OCI-LY7 (cell line): Measurements from ENCODE around the gene KCNJ14. TPM values are rescaled to one million over a fixed set of nuclear protein-coding genes. Genes with fewer than 3 reads are reported as not detected.

ENCODE experiments used
- BruUV-seq: library from RNA; stranded (reverse); fragments of 400-500 nt; replicated peaks from 2 replicates; lab custom pipeline; 2021; lab: Mats Ljungman, UMichigan
- CTCF ChIA-PET: fragments of 300-600 bp; sonication (Branson Sonifier 250); formaldehyde crosslinking; loops from one replicate; lab custom pipeline; 2022; ENCODE audit warnings: antibody characterized with exemption; ENCODE audit not compliant: unreplicated experiment; lab: Charles Lee
- POLR2A ChIA-PET: fragments of 300-600 bp; sonication (Branson Sonifier 250); formaldehyde crosslinking; loops from one replicate; lab custom pipeline; 2022; ENCODE audit warnings: antibody characterized with exemption; lab: Charles Lee
- DNase-seq: peaks from one replicate; pipeline ENCODE4 v3.0.0-alpha.2; 2015; ENCODE audit warnings: low spot score
- H2AFZ ChIP-seq: fragments of 200-600 bp; sonication (generic), shearing (Covaris generic); 2 replicates; pipeline ENCODE4 v1.6.1; 2014; ENCODE audit warnings: mild to moderate bottlenecking, antibody characterized with exemption, low read length, moderate library complexity
- H3K27ac ChIP-seq: fragments of 200-600 bp; sonication (generic); 2 replicates; pipeline ENCODE4 v1.5.1; 2014; ENCODE audit warnings: mixed run types, low read depth, mild to moderate bottlenecking, moderate library complexity, low read length, inconsistent platforms; ENCODE audit not compliant: poor library complexity, severe bottlenecking
- H3K36me3 ChIP-seq: fragments of 200-600 bp; sonication (generic); 2 replicates; pipeline ENCODE4 v1.6.1; 2014; ENCODE audit warnings: mild to moderate bottlenecking, antibody characterized with exemption, low read length, moderate library complexity, mixed read lengths; ENCODE audit not compliant: insufficient read depth
- H3K4me1 ChIP-seq: fragments of 200-600 bp; sonication (generic); 2 replicates; pipeline ENCODE4 v1.5.1; 2014; ENCODE audit warnings: mild to moderate bottlenecking, low read length; ENCODE audit not compliant: insufficient read depth, poor library complexity, severe bottlenecking
- H3K4me2 ChIP-seq: fragments of 200-600 bp; sonication (generic); 2 replicates; pipeline ENCODE4 v1.6.1; 2014; ENCODE audit warnings: mild to moderate bottlenecking, low read length
- H3K4me3 ChIP-seq: fragments of 200-600 bp; sonication (generic); 2 replicates; pipeline ENCODE4 v1.5.1; 2014; ENCODE audit warnings: mild to moderate bottlenecking, low read depth, low read length; ENCODE audit not compliant: poor library complexity, severe bottlenecking
- H3K79me2 ChIP-seq: fragments of 200-600 bp; sonication (generic); 2 replicates; pipeline ENCODE4 v1.6.1; 2016; ENCODE audit warnings: low read depth, mild to moderate bottlenecking, low read length, moderate library complexity, mixed read lengths; ENCODE audit not compliant: insufficient read depth
- H3K9me2 ChIP-seq: fragments of 200-600 bp; sonication (generic); 2 replicates; pipeline ENCODE4 v1.6.1; 2016; ENCODE audit warnings: mild to moderate bottlenecking, low read length, mixed read lengths; ENCODE audit not compliant: insufficient read depth
- H3K9me3 ChIP-seq: fragments of 200-600 bp; sonication (generic); 2 replicates; pipeline ENCODE4 v1.6.1; 2014; ENCODE audit warnings: mild to moderate bottlenecking, mixed run types, low read length, mixed read lengths
- H4K20me1 ChIP-seq: fragments of 200-600 bp; sonication (generic); 2 replicates; pipeline ENCODE4 v1.6.1; 2014; ENCODE audit warnings: mild to moderate bottlenecking, antibody characterized with exemption, low read length, moderate library complexity, mixed read lengths; ENCODE audit not compliant: insufficient read depth
- CTCF ChIP-seq: fragments of 200-600 bp; sonication (generic); conservative IDR thresholded peaks from 2 replicates; pipeline ENCODE4 v1.5.1; 2014; ENCODE audit warnings: mild to moderate bottlenecking, antibody characterized with exemption, low read length, moderate library complexity, mixed read lengths
- EZH2phosphoT487 ChIP-seq: fragments of 200-600 bp; sonication (generic); IDR thresholded peaks from 2 replicates; pipeline ENCODE4 v1.6.1; 2018; ENCODE audit warnings: low read depth, borderline replicate concordance, mild to moderate bottlenecking, mixed run types, antibody characterized with exemption, low read length, moderate library complexity, mixed read lengths
- intact Hi-C: fragments of 100-400 bp; cut with micrococcal nuclease; formaldehyde crosslinking; loops from one replicate; pipeline ENCODE4 v1.10.0; 2022; ENCODE audit not compliant: unreplicated experiment
- total RNA-seq, 2 experiments: library from RNA; depleted of rRNA in 1 of 2; stranded (reverse); fragments of >200 nt in 1 of 2; shearing (Covaris generic) in 1 of 2; gene quantifications; 2 replicates each; pipeline ENCODE4 v1.2.3, GENCODE V29; 2014 to 2022

Gene KCNJ14
- total RNA-seq, 2 experiments from 2014 or later, result 0.85 to 2.6 TPM

GRCh38 chr19:48502350-48503018 lies 47.1 kb downstream of the KCNJ14 start:
- no peak for DNase-seq
- intact Hi-C loops, result loop anchor here (2.0 kb wide), 1 partner anchor 58 kb away; the partner anchor contains the start of gene GRWD1
- ChIA-PET CTCF (interaction anchor here (0.6 to 1.0 kb wide), 3 partner anchors 12 to 132 kb away, joined by 3 to 8 read pairs (median 5); no protein-coding TSS in a partner anchor), POLR2A (interaction anchor here (0.6 to 1.1 kb wide), 2 partner anchors 9 to 741 kb away, joined by 3 to 9 read pairs; no protein-coding TSS in a partner anchor)
- H3K4me2 ChIP-seq, result peak overlapping the region; percentile 65
- no peaks in the 10 kb centered on the region for H4K20me1 ChIP-seq
- H3K27ac ChIP-seq, result peak overlapping the region; percentile 31
- H3K9me2 ChIP-seq, result no peaks in the 10 kb centered on the region
- H3K79me2 ChIP-seq, result no peaks in the 10 kb centered on the region
- no TSS peak for BruUV-seq
- H2AFZ ChIP-seq, result peak overlapping the region; percentile 60; the same call in 1 of the 2 replicates
- peaks cover 20% of the 10 kb centered on the region for H3K4me1 ChIP-seq
- no peaks in the 10 kb centered on the region for H3K36me3 ChIP-seq
- H3K4me3 ChIP-seq, result peak overlapping the region; percentile 19
- TF ChIP-seq EZH2phosphoT487, result no peak
- TF ChIP-seq CTCF, result no peak
- H3K9me3 ChIP-seq, result no peaks in the 10 kb centered on the region

- intact Hi-C loops, result loop anchor here (1.0 kb wide), 1 partner anchor 78 kb away; no protein-coding TSS in a partner anchor
- Histone ChIP-seq H3K9me2 (no peaks in the 10 kb centered on the region), H3K9me3 (no peaks in the 10 kb centered on the region), H3K27ac (no peak overlapping the region), H3K4me2 (no peak overlapping the region), H2AFZ (no peak overlapping the region), H3K79me2 (no peaks in the 10 kb centered on the region), H3K4me1 (peaks cover 20% of the 10 kb centered on the region), H3K36me3 (no peaks in the 10 kb centered on the region), H4K20me1 (no peaks in the 10 kb centered on the region), H3K4me3 (no peak overlapping the region)
- DNase-seq, result peak; percentile 81
- no TSS peak for BruUV-seq
- TF ChIP-seq EZH2phosphoT487 (no peak), CTCF (peak; percentile 81)
- CTCF ChIA-PET, result interaction anchor here (1.0 kb wide), 1 partner anchor 13 kb away, joined by 3 read pairs; no protein-coding TSS in a partner anchor
- POLR2A ChIA-PET, result interaction anchor here (0.6 to 1.3 kb wide), 2 partner anchors 13 to 78 kb away, joined by 3 to 5 read pairs; no protein-coding TSS in a partner anchor
Observed at GRCh38 chr19:48506138-48506733, 50.9 kb downstream of the KCNJ14 start.
